H1 (cell line): ENCODE measurements around the gene CLCNKB. TPM values are rescaled to one million over a fixed set of nuclear protein-coding genes. Genes with fewer than 3 reads are reported as not detected.

Experiments used
- CTCF ChIA-PET: fragments of 300-600 bp; sonication (Branson Sonifier 250); formaldehyde crosslinking; loops from one replicate; lab custom pipeline; 2021; ENCODE audit not compliant: partially characterized antibody; lab: Charles Lee
- POLR2A ChIA-PET: fragments of 300-600 bp; sonication (Branson Sonifier 250); formaldehyde crosslinking; loops from one replicate; lab custom pipeline; 2021; ENCODE audit warnings: inconsistent platforms; ENCODE audit not compliant: partially characterized antibody; lab: Charles Lee
- DNase-seq, 2 experiments: peaks; one replicate each; pipeline versions ENCODE4 v3.0.0 to v3.0.0-alpha.2; 2010 to 2022; ENCODE audit warnings: low spot score in 2 of 2, low read depth in 1 of 2, mixed read lengths in 1 of 2
- FAIRE-seq: peaks from 2 replicates; lab custom pipeline; 2011; peaks lifted over from hg19 to GRCh38; lab: Jason Lieb, UNC
- H2AFZ ChIP-seq: 2 replicates; pipeline ENCODE4 v1.8.1; 2012; ENCODE audit warnings: low read length, inconsistent platforms
- H2AK5ac ChIP-seq: 2 replicates; pipeline ENCODE4 v1.6.1; 2013; ENCODE audit warnings: low read depth, low read length
- H2BK120ac ChIP-seq: replicated peaks from 2 replicates; pipeline ENCODE3; 2013; ENCODE audit warnings: low read depth, low read length, inconsistent platforms
- H2BK12ac ChIP-seq: 2 replicates; pipeline ENCODE4 v1.6.1; 2013; ENCODE audit warnings: low read depth, low read length
- H2BK15ac ChIP-seq: 2 replicates; pipeline ENCODE4 v1.6.1; 2013; ENCODE audit warnings: low read length
- H2BK20ac ChIP-seq: 2 replicates; pipeline ENCODE4 v1.6.1; 2013; ENCODE audit warnings: low read length
- H2BK5ac ChIP-seq: 2 replicates; pipeline ENCODE4 v1.6.1; 2013; ENCODE audit warnings: low read depth, low read length
- H3K14ac ChIP-seq: 2 replicates; pipeline ENCODE4 v1.6.1; 2013; ENCODE audit warnings: inconsistent platforms; ENCODE audit not compliant: insufficient read length
- H3K18ac ChIP-seq: 2 replicates; pipeline ENCODE4 v1.6.1; 2013; ENCODE audit warnings: low read length; ENCODE audit errors: extremely low read depth
- H3K23ac ChIP-seq: 2 replicates; pipeline ENCODE4 v1.6.1; 2013; ENCODE audit warnings: inconsistent platforms; ENCODE audit not compliant: insufficient read length
- H3K23me2 ChIP-seq: 2 replicates; pipeline ENCODE4 v1.6.1; 2013; ENCODE audit warnings: low read depth, low read length
- H3K27ac ChIP-seq: 2 replicates; pipeline ENCODE4 v1.6.1; 2011; ENCODE audit warnings: low read depth, low read length, inconsistent platforms
- H3K27me3 ChIP-seq, 4 experiments: replicated peaks in 1 of 4; 1 replicate in 1 of 4; 2 replicates in 3 of 4; pipeline versions ENCODE4 v1.6.1 to v1.8.1; 2011 to 2013; ENCODE audit warnings: low read length in 3 of 4, mild to moderate bottlenecking in 3 of 4, inconsistent platforms in 2 of 4, mixed read lengths in 2 of 4, moderate library complexity in 1 of 4; ENCODE audit not compliant: control insufficient read depth in 3 of 4, insufficient read depth in 3 of 4; ENCODE audit errors: extremely low read depth in 1 of 4
- H3K36me3 ChIP-seq, 4 experiments: 2 replicates each; pipeline versions ENCODE4 v1.6.1 to v1.8.1; 2011 to 2013; ENCODE audit warnings: mild to moderate bottlenecking in 4 of 4, low read length in 3 of 4, moderate library complexity in 2 of 4, control low read depth in 1 of 4, inconsistent platforms in 1 of 4; ENCODE audit not compliant: insufficient read depth in 4 of 4, control insufficient read depth in 2 of 4
- H3K4ac ChIP-seq: replicated peaks from 2 replicates; pipeline ENCODE3; 2013; ENCODE audit warnings: low read length, low read depth, mixed read lengths, inconsistent platforms; ENCODE audit not compliant: insufficient read length
- H3K4me1 ChIP-seq, 4 experiments: replicated peaks in 1 of 4; 1 replicate in 1 of 4; 2 replicates in 3 of 4; pipeline versions ENCODE4 v1.6.1 to v1.8.1; 2011 to 2013; ENCODE audit warnings: low read length in 3 of 4, inconsistent platforms in 2 of 4, mixed read lengths in 1 of 4; ENCODE audit not compliant: insufficient read depth in 4 of 4, control insufficient read depth in 3 of 4
- H3K4me2 ChIP-seq, 2 experiments: 2 replicates each; pipeline versions ENCODE4 v1.6.1 to v1.8.1; 2011 to 2013; ENCODE audit warnings: low read depth in 2 of 2, low read length in 2 of 2, control low read depth in 1 of 2, inconsistent platforms in 1 of 2, mild to moderate bottlenecking in 1 of 2; ENCODE audit not compliant: insufficient read depth in 1 of 2
- H3K4me3 ChIP-seq, 4 experiments: fragments of 200-600, 300-600 bp in 1 of 4; sonication (generic), shearing (Covaris generic), sonication (Bioruptor Twin) in 1 of 4; 2 replicates each; pipeline versions ENCODE4 v1.5.1 to v1.8.1; 2011 to 2016; ENCODE audit warnings: low read length in 4 of 4, low read depth in 3 of 4, control low read depth in 2 of 4, inconsistent platforms in 2 of 4, mild to moderate bottlenecking in 2 of 4, mixed read lengths in 1 of 4, moderate library complexity in 1 of 4; ENCODE audit not compliant: insufficient read depth in 2 of 4; ENCODE audit errors: extremely low read depth in 1 of 4
- H3K56ac ChIP-seq: replicated peaks from 2 replicates; pipeline ENCODE3; 2013; ENCODE audit warnings: low read depth, mild to moderate bottlenecking, mixed read lengths, low read length, inconsistent platforms; ENCODE audit not compliant: insufficient read length
- H3K79me1 ChIP-seq: 2 replicates; pipeline ENCODE4 v1.6.1; 2013; ENCODE audit warnings: low read depth, low read length, control low read depth
- H3K79me2 ChIP-seq, 2 experiments: 2 replicates each; pipeline versions ENCODE4 v1.6.1 to v1.8.1; 2012 to 2013; ENCODE audit warnings: low read length in 2 of 2, mild to moderate bottlenecking in 2 of 2, inconsistent platforms in 1 of 2; ENCODE audit not compliant: insufficient read depth in 2 of 2, control insufficient read depth in 1 of 2
- H3K9ac ChIP-seq, 4 experiments: replicated peaks in 1 of 4; 1 replicate in 1 of 4; 2 replicates in 3 of 4; pipeline versions ENCODE4 v1.6.1 to v1.8.1; 2011 to 2013; ENCODE audit warnings: low read depth in 3 of 4, low read length in 3 of 4, control low read depth in 2 of 4, mild to moderate bottlenecking in 2 of 4, moderate library complexity in 2 of 4, inconsistent platforms in 1 of 4; ENCODE audit errors: extremely low read depth in 1 of 4
- H3K9me3 ChIP-seq, 2 experiments: 2 replicates each; pipeline versions ENCODE4 v1.6.1 to v1.8.1; 2012 to 2013; ENCODE audit warnings: mild to moderate bottlenecking in 2 of 2, moderate library complexity in 2 of 2, control low read depth in 1 of 2, inconsistent platforms in 1 of 2, low read depth in 1 of 2, low read length in 1 of 2, mixed read lengths in 1 of 2; ENCODE audit not compliant: insufficient read depth in 2 of 2
- H4K20me1 ChIP-seq, 2 experiments: replicated peaks in 1 of 2; 2 replicates each; pipeline versions ENCODE3 to v1.8.1; 2011 to 2013; ENCODE audit warnings: inconsistent platforms in 2 of 2, low read length in 2 of 2, mild to moderate bottlenecking in 1 of 2; ENCODE audit not compliant: insufficient read depth in 2 of 2, control insufficient read depth in 1 of 2
- H4K5ac ChIP-seq: 2 replicates; pipeline ENCODE4 v1.6.1; 2013; ENCODE audit warnings: low read length, low read depth, mixed read lengths, inconsistent platforms; ENCODE audit not compliant: insufficient read length
- H4K8ac ChIP-seq: 2 replicates; pipeline ENCODE4 v1.8.0; 2013; ENCODE audit warnings: mild to moderate bottlenecking, moderate library complexity, low read length, inconsistent platforms; ENCODE audit not compliant: insufficient read depth; ENCODE audit errors: extremely low read depth
- H4K91ac ChIP-seq: replicated peaks from 2 replicates; pipeline ENCODE3; 2013; ENCODE audit warnings: low read length, mixed read lengths, inconsistent platforms; ENCODE audit not compliant: insufficient read length
- ASH2L ChIP-seq: fragments of 200-600, 300-600 bp; sonication (generic); IDR thresholded peaks from one replicate; pipeline ENCODE4 v1.7.1; 2017; ENCODE audit warnings: low read length
- BRCA1 ChIP-seq: IDR thresholded peaks from 2 replicates; pipeline ENCODE4 v1.6.1; 2012; ENCODE audit warnings: low read depth, low read length, improper control_type of control experiment
- EGR1 ChIP-seq: IDR thresholded peaks from 2 replicates; pipeline ENCODE4 v1.6.1; 2011; ENCODE audit warnings: low read depth, low read length, borderline replicate concordance
- FOSL1 ChIP-seq: IDR thresholded peaks from 2 replicates; pipeline ENCODE4 v1.6.1; 2011; ENCODE audit warnings: mild to moderate bottlenecking, low read depth, low read length, moderate library complexity; ENCODE audit not compliant: insufficient read depth
- JUND ChIP-seq: IDR thresholded peaks from 2 replicates; pipeline ENCODE4 v1.6.1; 2011; ENCODE audit warnings: mild to moderate bottlenecking, improper control_type of control experiment, low read length
- KDM1A ChIP-seq: fragments of 200-600, 300-600 bp; sonication (generic); IDR thresholded peaks from 2 replicates; pipeline ENCODE4 v1.7.1; 2016; ENCODE audit warnings: mild to moderate bottlenecking, low read length, borderline replicate concordance
- KDM4A ChIP-seq: IDR thresholded peaks from one replicate; pipeline ENCODE4 v1.7.1; 2012; ENCODE audit warnings: low read depth, mild to moderate bottlenecking, moderate library complexity, low read length, inconsistent platforms; ENCODE audit not compliant: severe bottlenecking
- NANOG ChIP-seq: IDR thresholded peaks from 2 replicates; pipeline ENCODE4 v1.6.1; 2011; ENCODE audit warnings: low read length, low read depth, mild to moderate bottlenecking, inconsistent platforms; ENCODE audit not compliant: insufficient read depth, poor library complexity, severe bottlenecking
- NRF1 ChIP-seq: IDR thresholded peaks from 2 replicates; pipeline ENCODE4 v1.6.1; 2011; ENCODE audit warnings: mild to moderate bottlenecking, low read depth, low read length, improper control_type of control experiment
- SP4 ChIP-seq: IDR thresholded peaks from 2 replicates; pipeline ENCODE4 v1.6.1; 2012; ENCODE audit warnings: low read length, inconsistent platforms
- TEAD4 ChIP-seq: IDR thresholded peaks from 2 replicates; pipeline ENCODE4 v1.6.1; 2012; ENCODE audit warnings: low read depth, low read length, inconsistent platforms, mixed read lengths
- ZNF274 ChIP-seq: IDR thresholded peaks from 2 replicates; pipeline ENCODE4 v1.7.0; 2012; ENCODE audit warnings: low read length, borderline replicate concordance; ENCODE audit errors: extremely low read depth
- WGBS, 2 experiments: shearing (Covaris generic) in 1 of 2; methylation state at CpG; one replicate each; pipeline versions ENCODE4 v1.1.6 to v1.1.7; 2013 to 2015; ENCODE audit warnings: low lambda C conversion rate in 2 of 2, mixed read lengths in 2 of 2, inconsistent platforms in 1 of 2, low coverage in 1 of 2, missing lambda C conversion rate in 1 of 2; ENCODE audit not compliant: insufficient replicate concordance in 2 of 2, insufficient coverage in 1 of 2, insufficient read length in 1 of 2; ENCODE audit errors: extremely low coverage in 1 of 2, missing lambda C conversion rate in 1 of 2; 5-methylcytosine and 5-hydroxymethylcytosine counted together
- polyA plus RNA-seq, 7 experiments: library from polyadenylated mRNA; depleted of rRNA in 3 of 7; stranded (reverse) in 5 of 7; unstranded in 2 of 7; fragments of >200 nt in 5 of 7; fragments of 200-250 nt in 2 of 7; gene quantifications; 1 replicate in 5 of 7; 2 replicates in 1 of 7; 4 replicates in 1 of 7; pipeline versions ENCODE4 v1.2.1 to v1.2.3, GENCODE V29; 2011 to 2013; ENCODE audit warnings: missing spikeins in 2 of 7, mixed read lengths in 2 of 7
- total RNA-seq: library from RNA; stranded (reverse); fragmentation: NEBNext Ultra II Directional; extraction: Animal tissue kit (Norgen Biotek cat#: 25700); gene quantifications from 2 replicates; pipeline ENCODE4 v1.2.1, GENCODE V29; 2021

Gene CLCNKB
- total and polyA plus RNA-seq, 2 of the 8 experiments (the other 6 are each of a cell fraction or from before 2014, with no cell fraction given): 1.2 to 3.5 TPM

GRCh38 chr1:16013220-16013907, 30.2 kb upstream of the CLCNKB start:
- no peaks in the 10 kb centered on the region for H4K20me1 ChIP-seq
- H3K4me1 ChIP-seq: peaks cover 5 to 37% (median 24%) of the 10 kb centered on the region in 4 experiments
- no peak overlapping the region for H4K91ac ChIP-seq
- no peaks in the 10 kb centered on the region for H3K79me2 ChIP-seq
- no peaks in the 10 kb centered on the region; the same call in 1 of the 2 replicates for H3K23me2 ChIP-seq
- H2AFZ ChIP-seq: no peak overlapping the region
- no peak overlapping the region for H3K23ac ChIP-seq
- H2BK20ac ChIP-seq: no peak overlapping the region
- CTCF ChIA-PET: interaction anchor here (0.9 to 8.9 kb wide), 9 partner anchors 8 to 60 kb away, joined by 3 to 74 read pairs (median 7); partner anchors contain the start of genes CLCNKA, FAM131C and HSPB7
- no peaks in the 10 kb centered on the region for H3K79me1 ChIP-seq
- H2BK5ac ChIP-seq: peak overlapping the region; percentile 60; the same call in 1 of the 2 replicates
- H2AK5ac ChIP-seq: no peak overlapping the region
- POLR2A ChIA-PET: interaction anchor here (0.7 to 2.7 kb wide), 10 partner anchors 10 to 87 kb away, joined by 3 to 13 read pairs (median 4); partner anchors contain the start of genes SRARP and ZBTB17
- H3K36me3 ChIP-seq: no peaks in the 10 kb centered on the region
- DNase-seq (peak in 1 of 2 experiments; percentile 84), FAIRE-seq (no peak)
- no peak overlapping the region for H2BK120ac ChIP-seq
- no peak overlapping the region for H3K14ac ChIP-seq
- no peaks in the 10 kb centered on the region for H3K9me3 ChIP-seq
- no peak overlapping the region for H3K4ac ChIP-seq
- 52% methylated on average over 11 of the region's 28 CpGs; no CpG with 5 or more reads in 1 of the 2 experiments for WGBS, 2 experiments
- peak overlapping the region; percentile 32 for H3K56ac ChIP-seq
- H3K27me3 ChIP-seq: no peaks in the 10 kb centered on the region; a peak in 1 of 7 replicates
- H4K5ac ChIP-seq: peak overlapping the region; percentile 55
- H4K8ac ChIP-seq: peak overlapping the region; percentile 45; the same call in 1 of the 2 replicates
- peak overlapping the region; percentile 45 to 66 for H3K4me2 ChIP-seq
- H3K27ac ChIP-seq: peak overlapping the region; percentile 74; the same call in 1 of the 2 replicates
- no peak overlapping the region for H2BK15ac ChIP-seq
- peak overlapping the region in 2 of 4 experiments; percentile 48 to 51; a peak in 3 of 7 replicates for H3K9ac ChIP-seq
- peak overlapping the region; percentile 20 to 64 (median 31); a peak in 7 of 8 replicates for H3K4me3 ChIP-seq
- no peak overlapping the region; the same call in 1 of the 2 replicates for H3K18ac ChIP-seq
- H2BK12ac ChIP-seq: peak overlapping the region; percentile 5
- TF ChIP-seq TEAD4: 0 out of 2 replicates have a peak, but pooled peaks have one; percentile 30
- TF ChIP-seq KDM1A: peak; percentile 98
- peak; percentile 99 for TF ChIP-seq JUND
- TF ChIP-seq NANOG: no peak
- no peak for TF ChIP-seq SP4
- TF ChIP-seq FOSL1: no peak
- TF ChIP-seq NRF1: no peak
- no peak for TF ChIP-seq EGR1
- TF ChIP-seq BRCA1: no peak
- no peak for TF ChIP-seq ZNF274
- peak; percentile 11 for TF ChIP-seq KDM4A
- TF ChIP-seq ASH2L: peak; percentile 7
